C1 segment of cervical spinal cord (tissue), 14 donors: ENCODE data around the gene STAG1.
"Not testable (repeated sequence)": the region's sequence is repeated elsewhere in the genome, so short reads cannot be mapped to it uniquely, and the experiment has no call there.

Experiments used
- DNase-seq, 14 donors: peaks; one replicate each; lab custom pipeline; 2025; lab: John Stamatoyannopoulos, UW

Gene STAG1

GRCh38 chr3:136708333-136708985, 43.7 kb downstream of the STAG1 start:
- DNase-seq, result no peak

GRCh38 chr3:136703429-136703828, 48.7 kb downstream of the STAG1 start:
- DNase-seq, result no peak

- no peak for DNase-seq
Observed at GRCh38 chr3:136699271-136699828, 52.8 kb downstream of the STAG1 start.

- no peak for DNase-seq
Observed at GRCh38 chr3:136698361-136698760, 53.8 kb downstream of the STAG1 start.

- DNase-seq, result no peak
Observed at GRCh38 chr3:136696797-136697196, 55.4 kb downstream of the STAG1 start.

GRCh38 chr3:136694321-136694720, 57.9 kb downstream of the STAG1 start:
- DNase-seq, result no peak

GRCh38 chr3:136690599-136690998, 61.6 kb downstream of the STAG1 start:
- DNase-seq, result no peak

- DNase-seq, result no peak
Observed at GRCh38 chr3:136685882-136686281, 66.3 kb downstream of the STAG1 start.

- DNase-seq, result no peak
Observed at GRCh38 chr3:136682740-136683312, 69.4 kb downstream of the STAG1 start.

GRCh38 chr3:136678981-136679380, 73.2 kb downstream of the STAG1 start:
- no peak for DNase-seq

GRCh38 chr3:136676009-136676408, 76.2 kb downstream of the STAG1 start:
- DNase-seq, result no peak

GRCh38 chr3:136675150-136675858, 76.9 kb downstream of the STAG1 start:
- DNase-seq, result no peak

GRCh38 chr3:136672457-136672856, 79.7 kb downstream of the STAG1 start:
- no peak for DNase-seq

GRCh38 chr3:136671921-136672320, 80.3 kb downstream of the STAG1 start:
- no peak for DNase-seq

GRCh38 chr3:136670166-136670565, 82.0 kb downstream of the STAG1 start:
- no peak for DNase-seq

- no peak for DNase-seq
Observed at GRCh38 chr3:136667081-136667480, 85.1 kb downstream of the STAG1 start.

GRCh38 chr3:136666301-136666700, 85.9 kb downstream of the STAG1 start:
- not testable (repeated sequence) for DNase-seq

- DNase-seq, result no peak
Observed at GRCh38 chr3:136664771-136665170, 87.4 kb downstream of the STAG1 start.

GRCh38 chr3:136661282-136661681, 90.9 kb downstream of the STAG1 start:
- no peak for DNase-seq

- peak in 9 of 14 donors; percentile 1 to 31 (median 7) for DNase-seq
Observed at GRCh38 chr3:136658946-136659682, 93.1 kb downstream of the STAG1 start.

- no peak for DNase-seq
Observed at GRCh38 chr3:136657526-136657925, 94.7 kb downstream of the STAG1 start.

GRCh38 chr3:136653628-136654027, 98.5 kb downstream of the STAG1 start:
- DNase-seq, result no peak
